Effector memory CD8-positive, alpha-beta T cell (primary cell): Measurements from ENCODE around the gene USP20.

Experiments used
- ATAC-seq: fragments of 150-1000 bp; cut with Tn5 transposase; replicated peaks from 2 replicates; pipeline ENCODE4 v1.10.0; 2021; ENCODE audit warnings: mild to moderate bottlenecking, moderate library complexity
- DNase-seq, 3 experiments: peaks; one replicate each; pipeline ENCODE4 v3.0.0; 2021
- H3K27ac Mint-ChIP-seq, 2 donors: one replicate each; pipeline ENCODE4 v1.8.0; 2022; ENCODE audit warnings: mild to moderate bottlenecking in 2 of 2, mixed read lengths in 2 of 2, moderate library complexity in 2 of 2
- H3K27me3 Mint-ChIP-seq, 2 donors: one replicate each; pipeline ENCODE4 v1.8.0; 2022; ENCODE audit warnings: mixed read lengths in 2 of 2
- H3K36me3 Mint-ChIP-seq: one replicate; pipeline ENCODE4 v1.8.0; 2022; ENCODE audit warnings: mild to moderate bottlenecking, moderate library complexity, mixed read lengths; ENCODE audit not compliant: insufficient read depth
- H3K4me1 Mint-ChIP-seq, 2 donors: one replicate each; pipeline ENCODE4 v1.8.0; 2022; ENCODE audit warnings: low read depth in 2 of 2, mixed read lengths in 2 of 2
- H3K4me3 Mint-ChIP-seq, 2 donors: one replicate each; pipeline ENCODE4 v1.8.0; 2022; ENCODE audit warnings: mild to moderate bottlenecking in 2 of 2, mixed read lengths in 2 of 2, moderate library complexity in 2 of 2
- H3K9me3 Mint-ChIP-seq, 2 donors: one replicate each; pipeline ENCODE4 v1.8.0; 2022; ENCODE audit warnings: mixed read lengths in 2 of 2

The USP20 gene

DNA sequence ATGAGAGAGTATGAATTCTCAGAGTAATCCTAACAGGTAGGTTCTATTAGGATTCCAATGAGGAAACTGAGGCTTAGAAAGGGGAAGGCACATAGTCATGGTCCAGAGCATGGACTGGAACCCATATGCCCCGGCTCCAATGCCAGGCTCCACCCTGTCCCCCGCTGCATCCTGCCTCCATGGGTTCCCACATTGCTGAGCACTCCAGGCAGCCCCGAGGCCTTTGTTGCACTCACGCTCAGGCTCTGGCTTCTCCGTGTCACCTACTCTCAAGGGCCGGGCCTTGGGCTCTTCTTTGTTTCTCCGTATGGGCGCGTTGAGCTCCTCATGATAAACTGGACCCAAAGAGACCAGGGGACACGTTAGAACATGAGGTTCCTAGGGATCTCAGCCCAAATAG, 6.3 kb upstream of the USP20 start:
- DNase-seq (no peak), ATAC-seq (no peak)
- no peak overlapping the region for H3K4me3 Mint-ChIP-seq
- peak overlapping the region in 1 of 2 donors; percentile 26 for H3K27ac Mint-ChIP-seq
- H3K36me3 Mint-ChIP-seq, result peaks cover 72% of the 10 kb centered on the region
- peaks cover 5 to 13% of the 10 kb centered on the region in 2 donors for H3K4me1 Mint-ChIP-seq
- H3K27me3 Mint-ChIP-seq, result no peaks in the 10 kb centered on the region
- no peaks in the 10 kb centered on the region for H3K9me3 Mint-ChIP-seq

DNA sequence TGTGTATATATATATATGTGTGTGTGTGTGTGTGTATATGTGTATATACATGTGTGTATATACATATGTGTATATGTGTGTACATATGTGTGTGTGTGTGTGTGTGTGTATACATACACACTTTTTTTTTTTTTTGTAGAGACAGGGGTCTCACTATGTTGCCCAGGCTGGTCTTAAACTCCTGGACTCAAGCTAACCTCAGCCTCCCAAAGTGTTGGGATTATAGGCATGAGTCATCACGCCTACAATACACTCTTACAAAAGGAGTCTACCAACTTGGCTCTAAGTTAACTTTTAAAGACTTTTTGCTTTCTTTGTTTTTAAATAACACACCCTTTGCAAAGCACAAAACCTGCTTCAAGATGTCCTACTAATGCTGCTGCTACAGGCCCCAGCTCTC, 2.3 kb upstream of the USP20 start:
- Mint-ChIP-seq H3K4me1 (peaks cover 33 to 47% of the 10 kb centered on the region in 2 donors), H3K4me3 (peak overlapping the region; percentile 11 to 92), H3K27me3 (no peaks in the 10 kb centered on the region), H3K9me3 (no peaks in the 10 kb centered on the region), H3K27ac (no peak overlapping the region), H3K36me3 (peaks cover 79% of the 10 kb centered on the region)
- no peak for DNase-seq
- no peak for ATAC-seq

DNA sequence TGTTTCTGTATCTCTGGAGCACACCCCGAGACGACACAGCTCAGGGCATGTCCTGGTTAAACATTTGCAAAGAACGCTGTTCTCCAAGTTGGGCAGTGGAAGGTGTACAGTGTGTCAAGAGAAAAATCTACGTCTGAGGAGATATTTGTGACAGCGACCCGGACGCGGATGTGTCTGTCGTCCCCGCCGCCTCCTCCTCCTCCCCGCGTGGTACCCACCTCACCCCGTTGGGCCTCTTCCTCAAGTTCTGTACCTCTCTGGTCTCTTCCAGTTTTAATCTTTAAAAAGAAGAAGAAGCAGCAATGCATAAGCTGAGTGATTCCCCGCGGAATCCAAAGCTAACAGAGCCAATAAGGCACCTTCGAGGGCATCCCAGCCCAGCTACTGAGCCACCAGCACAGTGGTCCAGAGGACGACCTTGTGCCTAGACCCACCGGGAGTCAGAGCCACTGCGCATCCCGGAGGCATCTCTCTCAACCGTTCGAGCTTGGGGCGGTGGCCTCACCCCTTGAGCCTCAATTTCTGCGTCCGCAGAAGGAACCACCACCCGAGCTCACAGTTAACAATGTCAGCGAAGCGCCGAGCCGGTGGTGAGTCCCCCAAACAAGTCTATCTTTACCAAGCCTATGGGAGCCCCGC, 650 bp upstream of the USP20 start:
- DNase-seq, result peak; percentile 29 to 52 (median 31)
- peaks cover 44 to 58% of the 10 kb centered on the region in 2 donors for H3K4me1 Mint-ChIP-seq
- no peaks in the 10 kb centered on the region for H3K9me3 Mint-ChIP-seq

DNA sequence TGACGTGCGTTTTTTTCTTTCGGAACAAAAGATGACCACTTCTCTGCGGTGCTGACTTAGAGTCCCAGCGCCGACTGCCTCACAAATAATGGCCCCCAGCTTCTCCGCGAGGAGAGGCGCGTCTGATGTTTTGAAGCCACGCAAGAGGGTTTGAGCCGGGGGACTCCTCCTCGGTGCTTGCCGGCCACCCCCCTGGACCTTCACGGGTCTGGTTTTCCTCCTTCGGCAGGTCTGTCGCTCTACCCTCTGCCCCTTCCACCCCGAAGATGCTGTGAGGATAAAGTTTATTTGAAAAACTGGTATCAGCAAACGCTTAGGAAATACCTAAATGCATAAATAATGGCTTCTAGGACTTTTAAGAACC, 584 bp downstream of the USP20 start:
- Mint-ChIP-seq H3K36me3 (peaks cover 58% of the 10 kb centered on the region), H3K4me1 (peaks cover 50 to 58% of the 10 kb centered on the region in 2 donors), H3K4me3 (peak overlapping the region; percentile 92 to 99), H3K27ac (peak overlapping the region; percentile 94 to 98), H3K9me3 (no peaks in the 10 kb centered on the region), H3K27me3 (no peaks in the 10 kb centered on the region)
- peak; percentile 3 for ATAC-seq
- no peak for DNase-seq

More for the DNA sequence above, 650 bp upstream of the USP20 start:
- ATAC-seq, result peak; percentile 28
- H3K27ac Mint-ChIP-seq, result peak overlapping the region; percentile 94 to 98
- H3K4me3 Mint-ChIP-seq, result peak overlapping the region; percentile 92 to 99
- H3K36me3 Mint-ChIP-seq, result peaks cover 70% of the 10 kb centered on the region
- H3K27me3 Mint-ChIP-seq, result no peaks in the 10 kb centered on the region

DNA sequence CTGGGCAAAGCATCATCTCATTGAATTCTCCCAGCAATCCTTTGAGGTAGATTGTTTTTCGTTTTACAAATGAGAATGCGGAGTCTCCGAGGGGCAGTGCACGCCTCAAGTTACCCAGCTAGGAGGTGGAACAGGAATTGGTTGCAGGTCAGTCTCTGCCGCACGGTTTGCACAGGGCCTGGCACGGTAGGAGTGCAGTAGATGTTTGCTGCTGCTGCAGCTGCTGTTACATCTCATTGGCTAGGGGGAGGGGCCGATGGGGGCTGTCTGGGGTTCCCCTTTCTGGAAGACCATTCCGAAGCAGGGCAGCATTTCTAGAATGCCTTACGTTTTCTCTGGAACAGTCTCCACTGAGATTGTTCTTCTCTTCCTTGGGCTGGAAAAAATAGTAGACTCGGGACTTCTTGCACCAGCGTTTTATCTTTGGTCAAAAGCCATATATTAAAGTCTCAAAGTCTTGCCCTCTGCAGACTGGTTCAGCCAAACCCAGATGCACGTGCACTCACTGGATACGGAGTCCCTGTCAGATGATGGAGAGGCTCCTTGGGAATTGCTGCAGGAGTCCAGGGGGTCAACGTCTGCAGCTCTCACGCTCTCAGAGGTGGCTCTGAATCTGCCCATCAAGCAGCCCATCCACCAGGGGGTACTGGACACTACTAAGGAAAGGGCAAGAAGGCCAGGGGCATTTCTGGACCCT, 1.2 kb downstream of the USP20 start:
- no peak for ATAC-seq
- peak in 2 of 3 experiments; percentile 8 to 11 for DNase-seq
- H3K9me3 Mint-ChIP-seq, result no peaks in the 10 kb centered on the region
- peak overlapping the region; percentile 92 to 99 for H3K4me3 Mint-ChIP-seq
- H3K36me3 Mint-ChIP-seq, result peaks cover 52% of the 10 kb centered on the region
- peaks cover 54 to 58% of the 10 kb centered on the region in 2 donors for H3K4me1 Mint-ChIP-seq
- H3K27ac Mint-ChIP-seq, result peak overlapping the region; percentile 94 to 98
- H3K27me3 Mint-ChIP-seq, result no peaks in the 10 kb centered on the region

DNA sequence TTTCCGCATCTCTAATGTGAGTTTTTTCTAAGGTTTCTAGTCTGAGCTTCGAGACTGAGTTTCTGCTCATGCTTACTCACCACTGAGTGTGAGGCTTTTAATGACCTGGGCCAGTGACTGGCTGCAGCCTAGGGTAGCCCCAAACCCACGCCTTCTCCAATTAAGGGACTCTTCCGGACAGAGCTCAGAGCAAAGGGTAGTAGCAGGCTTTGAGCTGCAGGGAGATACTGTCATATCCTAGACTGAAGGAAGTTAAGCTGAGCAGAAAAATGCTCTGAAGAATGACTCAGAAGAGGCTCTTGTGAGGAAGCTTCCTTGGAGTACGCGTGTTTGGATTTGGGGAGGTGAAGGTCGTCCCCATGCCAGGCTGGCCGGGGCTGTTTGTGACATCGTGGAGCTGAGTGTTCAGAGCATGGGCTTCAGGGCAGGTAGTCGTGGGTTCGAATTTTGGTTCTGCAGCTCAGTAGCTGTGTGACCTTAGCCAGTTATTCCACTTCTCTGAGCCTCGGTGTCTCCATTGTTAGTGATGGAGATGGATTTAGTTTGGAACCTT, 3.5 kb downstream of the USP20 start:
- H3K27me3 Mint-ChIP-seq, result no peaks in the 10 kb centered on the region
- H3K36me3 Mint-ChIP-seq, result peaks cover 31% of the 10 kb centered on the region
- ATAC-seq (no peak), DNase-seq (no peak)
- peak overlapping the region; percentile 30 to 52 for H3K27ac Mint-ChIP-seq
- H3K4me1 Mint-ChIP-seq, result peaks cover 50 to 51% of the 10 kb centered on the region in 2 donors
- H3K4me3 Mint-ChIP-seq, result peak overlapping the region; percentile 54 to 70
- no peaks in the 10 kb centered on the region for H3K9me3 Mint-ChIP-seq

DNA sequence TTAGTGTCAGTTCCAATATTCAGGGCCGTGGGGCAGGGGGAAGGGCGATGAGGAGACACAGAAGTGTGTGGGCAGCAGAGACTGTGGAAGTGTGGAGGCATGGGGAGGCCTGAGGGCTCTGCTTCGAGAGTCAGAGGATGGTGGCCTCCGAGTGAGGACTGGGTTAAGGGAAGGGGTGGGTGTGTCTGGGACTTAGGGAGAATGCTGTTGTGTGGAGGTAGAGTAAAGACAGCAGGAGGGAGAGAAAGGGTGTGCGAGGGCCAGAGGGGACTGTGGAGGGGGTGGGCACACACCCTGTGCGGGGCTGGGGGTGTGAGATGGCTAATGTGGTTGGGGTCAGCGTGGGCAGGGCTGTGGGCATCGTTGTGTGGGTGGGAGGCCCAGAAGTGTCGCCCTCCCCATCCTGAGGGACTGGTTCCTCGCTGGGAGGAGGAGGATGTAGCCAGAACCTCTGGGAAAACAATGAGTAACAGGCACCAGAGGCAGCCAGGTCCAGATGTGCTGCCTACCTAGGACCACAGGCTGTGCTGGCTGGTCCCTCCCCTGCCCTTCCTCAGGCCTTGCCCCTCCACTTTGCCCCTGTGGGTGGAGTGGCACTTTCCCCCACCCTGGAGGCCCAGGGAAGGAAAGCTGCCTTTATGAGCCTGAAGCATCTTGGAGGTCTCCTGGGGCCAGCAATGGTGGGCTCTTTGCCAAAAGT, 4.2 kb downstream of the USP20 start:
- Mint-ChIP-seq H3K9me3 (no peaks in the 10 kb centered on the region), H3K4me3 (peak overlapping the region; percentile 54 to 70), H3K27me3 (no peaks in the 10 kb centered on the region), H3K36me3 (peaks cover 25% of the 10 kb centered on the region), H3K27ac (peak overlapping the region; percentile 44 to 52), H3K4me1 (peaks cover 43 to 46% of the 10 kb centered on the region in 2 donors)
- DNase-seq (no peak), ATAC-seq (no peak)

DNA sequence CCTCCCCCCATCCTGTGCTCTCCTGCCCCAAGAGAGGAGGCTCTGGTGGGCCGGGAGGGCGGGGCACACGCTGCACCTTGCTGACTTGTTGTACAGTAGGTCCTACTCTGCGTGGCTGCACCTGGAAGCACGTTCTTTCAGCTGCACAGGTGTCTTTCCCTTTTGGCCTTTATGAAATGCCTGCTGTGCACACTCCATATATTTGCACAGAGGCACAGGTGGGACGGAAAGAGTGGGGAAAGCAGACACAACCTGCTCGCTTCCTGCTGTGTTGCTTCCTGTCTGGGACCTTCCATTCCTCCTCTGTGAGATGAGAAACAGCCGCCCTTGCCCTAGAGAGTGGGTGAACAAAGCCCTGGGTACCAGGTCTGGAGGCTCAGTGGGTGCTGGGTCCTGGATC, 4.8 kb downstream of the USP20 start:
- peak overlapping the region in 1 of 2 donors; percentile 44 for H3K27ac Mint-ChIP-seq
- no peaks in the 10 kb centered on the region for H3K9me3 Mint-ChIP-seq
- DNase-seq (no peak), ATAC-seq (no peak)
- H3K36me3 Mint-ChIP-seq, result peaks cover 19% of the 10 kb centered on the region
- H3K27me3 Mint-ChIP-seq, result no peaks in the 10 kb centered on the region
- peaks cover 38 to 40% of the 10 kb centered on the region in 2 donors for H3K4me1 Mint-ChIP-seq
- peak overlapping the region in 1 of 2 donors; percentile 27 for H3K4me3 Mint-ChIP-seq

DNA sequence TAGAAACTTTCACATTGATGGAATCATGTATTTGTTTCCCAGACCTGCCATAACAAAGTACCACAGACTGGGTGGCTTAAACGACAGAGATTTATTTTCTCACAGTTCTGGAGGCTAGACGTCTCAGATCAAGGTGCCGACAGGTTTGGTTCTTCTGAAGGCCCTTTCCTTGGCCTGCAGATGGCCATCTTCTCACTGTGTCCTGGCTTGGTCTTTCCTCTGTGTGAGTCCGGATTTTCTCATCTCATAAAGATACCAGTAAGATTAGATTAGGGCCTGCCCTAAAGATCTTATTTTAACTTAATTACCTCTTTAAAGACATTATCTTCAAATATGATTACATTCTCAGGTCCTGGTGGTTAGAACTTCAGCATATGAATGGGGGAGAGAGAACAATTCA, 5.8 kb downstream of the USP20 start:
- H3K27me3 Mint-ChIP-seq, result no peaks in the 10 kb centered on the region
- H3K27ac Mint-ChIP-seq, result peak overlapping the region; percentile 29 to 32
- no peak for DNase-seq
- H3K4me1 Mint-ChIP-seq, result peaks cover 35 to 41% of the 10 kb centered on the region in 2 donors
- H3K4me3 Mint-ChIP-seq, result no peak overlapping the region
- no peak for ATAC-seq
- H3K9me3 Mint-ChIP-seq, result no peaks in the 10 kb centered on the region
- H3K36me3 Mint-ChIP-seq, result peaks cover 13% of the 10 kb centered on the region

DNA sequence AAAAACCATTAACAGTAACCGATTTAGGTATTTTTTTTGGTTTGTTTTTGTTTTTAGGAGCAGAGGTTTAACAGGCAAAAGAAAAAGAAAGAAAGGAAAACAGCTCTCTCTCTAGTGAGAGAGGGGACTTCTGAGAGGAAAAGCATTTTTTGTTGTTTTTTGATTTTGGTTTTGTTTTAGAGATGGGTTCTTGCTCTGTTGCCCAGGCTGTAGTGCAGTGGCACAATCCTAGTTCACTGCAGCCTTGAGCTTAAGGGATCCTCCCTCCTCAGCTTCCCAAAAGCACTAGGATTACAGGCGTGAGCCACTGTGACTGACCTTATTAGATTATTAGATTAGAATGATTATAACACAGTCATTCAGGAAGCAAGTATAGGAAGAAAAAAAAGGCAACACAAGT, 10.1 kb downstream of the USP20 start:
- DNase-seq, result no peak
- no peak overlapping the region for H3K4me3 Mint-ChIP-seq
- H3K27me3 Mint-ChIP-seq, result no peaks in the 10 kb centered on the region
- no peak for ATAC-seq
- H3K27ac Mint-ChIP-seq, result peak overlapping the region; percentile 71 to 88
- peaks cover 19% of the 10 kb centered on the region for H3K36me3 Mint-ChIP-seq
- peaks cover 8 to 15% of the 10 kb centered on the region in 2 donors for H3K4me1 Mint-ChIP-seq
- H3K9me3 Mint-ChIP-seq, result no peaks in the 10 kb centered on the region

DNA sequence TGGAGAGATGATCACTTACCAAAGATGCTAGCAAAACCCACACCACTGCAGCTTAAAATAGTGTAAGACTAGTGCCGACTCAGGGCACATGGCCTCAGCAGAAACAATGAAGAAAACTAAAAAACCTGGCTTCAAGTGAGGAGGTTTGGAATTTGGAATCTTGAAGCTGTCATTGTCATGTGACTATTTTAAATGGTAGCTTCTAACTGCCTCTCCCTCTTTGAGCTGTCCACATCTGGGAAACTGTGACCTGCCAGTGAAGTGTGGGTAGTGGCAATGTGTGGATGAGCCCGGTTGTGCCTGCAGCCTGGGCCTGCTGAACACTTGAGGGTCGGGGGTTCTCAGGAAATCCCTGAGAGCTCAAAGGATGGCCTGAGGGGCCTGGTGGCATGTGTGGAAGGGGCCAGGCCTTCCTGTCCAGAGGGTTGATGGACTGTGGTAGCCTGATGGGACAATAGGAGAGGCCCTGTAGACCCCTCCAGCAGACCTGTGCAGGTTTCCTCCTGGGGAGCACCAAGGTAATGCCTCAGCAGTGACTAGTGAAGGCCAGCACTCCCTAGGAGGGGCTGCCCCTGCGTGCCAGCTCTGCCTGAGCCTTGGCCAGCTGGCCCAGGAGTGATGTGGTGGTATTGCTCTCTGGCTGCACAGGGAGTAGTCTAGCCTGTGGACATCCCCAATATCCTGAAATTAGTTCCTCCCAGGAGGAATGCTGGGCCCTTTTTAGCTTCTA, 13.6 kb downstream of the USP20 start:
- peaks cover 47% of the 10 kb centered on the region for H3K36me3 Mint-ChIP-seq

DNA sequence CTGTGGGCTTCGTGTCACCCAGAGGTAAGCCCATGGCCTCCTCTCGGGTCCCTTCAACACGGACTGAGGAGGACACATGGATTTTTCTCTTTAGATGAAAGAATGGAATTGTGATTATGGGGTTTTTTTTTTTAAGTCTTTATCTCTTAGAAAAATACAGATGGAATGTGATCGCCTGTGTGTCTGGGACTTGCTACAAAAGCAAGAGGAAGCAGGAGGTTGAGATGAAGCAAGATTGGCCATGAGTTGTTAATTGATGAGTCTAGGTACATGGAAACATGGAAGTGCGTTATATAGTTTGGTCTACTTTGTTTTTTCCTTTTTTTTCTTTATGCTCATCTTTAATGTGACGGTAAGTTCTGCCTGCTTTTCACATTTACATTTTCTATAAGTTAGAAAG, 14.6 kb downstream of the USP20 start:
- DNase-seq (no peak), ATAC-seq (no peak)
- Mint-ChIP-seq H3K9me3 (no peaks in the 10 kb centered on the region), H3K4me1 (peaks cover 22 to 29% of the 10 kb centered on the region in 2 donors), H3K36me3 (peaks cover 50% of the 10 kb centered on the region), H3K27ac (peak overlapping the region in 1 of 2 donors; percentile 15), H3K4me3 (no peak overlapping the region), H3K27me3 (no peaks in the 10 kb centered on the region)

More for the DNA sequence above, 13.6 kb downstream of the USP20 start:
- Mint-ChIP-seq H3K9me3 (no peaks in the 10 kb centered on the region), H3K4me1 (peaks cover 12 to 19% of the 10 kb centered on the region in 2 donors), H3K27me3 (no peaks in the 10 kb centered on the region), H3K4me3 (no peak overlapping the region), H3K27ac (no peak overlapping the region)
- ATAC-seq, result no peak
- DNase-seq, result no peak
